HG03103 (cell line): ENCODE data around the gene GPBAR1.

Source experiments
- ATAC-seq: cut with Tn5 transposase; IDR thresholded peaks from one replicate; pipeline ENCODE4 v1.9.1; 2021; ENCODE audit warnings: low read depth; ENCODE audit not compliant: unreplicated experiment

GPBAR1 gene, protein sequence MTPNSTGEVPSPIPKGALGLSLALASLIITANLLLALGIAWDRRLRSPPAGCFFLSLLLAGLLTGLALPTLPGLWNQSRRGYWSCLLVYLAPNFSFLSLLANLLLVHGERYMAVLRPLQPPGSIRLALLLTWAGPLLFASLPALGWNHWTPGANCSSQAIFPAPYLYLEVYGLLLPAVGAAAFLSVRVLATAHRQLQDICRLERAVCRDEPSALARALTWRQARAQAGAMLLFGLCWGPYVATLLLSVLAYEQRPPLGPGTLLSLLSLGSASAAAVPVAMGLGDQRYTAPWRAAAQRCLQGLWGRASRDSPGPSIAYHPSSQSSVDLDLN

DNA sequence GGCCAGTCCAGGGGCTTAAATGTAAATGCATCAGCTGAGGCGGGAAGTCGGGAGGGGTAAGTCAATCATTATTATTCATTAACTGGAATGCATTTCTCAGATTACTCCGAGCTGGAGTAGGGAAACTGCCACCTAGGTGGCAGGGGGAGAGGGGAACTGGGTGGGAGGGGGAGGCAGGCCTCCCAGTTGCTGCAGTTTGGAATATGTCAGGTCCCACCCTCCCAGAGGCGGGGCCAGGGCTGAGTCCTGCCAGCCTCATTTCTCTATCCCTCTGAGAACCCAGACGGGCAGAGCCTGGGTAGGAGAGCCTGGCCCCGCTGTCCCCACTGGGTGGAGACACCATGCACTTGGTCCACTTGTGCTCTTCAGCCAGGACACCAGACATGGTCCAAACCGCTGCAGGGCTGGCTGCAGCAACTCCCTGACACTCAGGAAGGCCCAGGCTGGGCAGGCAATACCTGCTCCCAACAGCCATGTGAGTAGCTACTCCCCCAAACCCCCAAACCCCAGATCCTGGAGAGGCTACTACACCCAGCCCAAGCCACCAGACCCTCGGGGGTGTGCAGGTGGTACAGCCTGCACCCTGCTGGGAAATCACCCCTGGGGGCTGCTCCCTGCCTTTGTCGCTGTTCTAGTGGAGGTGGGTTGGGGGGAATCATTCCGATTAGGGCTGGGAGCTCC is at the start of gene GPBAR1:
TSS of gene GPBAR1 (plus strand) at position 274 of the 681 bp plus-strand sequence. CDS start 1,710 bp downstream, outside the sequence.
- ATAC-seq = no peak

DNA sequence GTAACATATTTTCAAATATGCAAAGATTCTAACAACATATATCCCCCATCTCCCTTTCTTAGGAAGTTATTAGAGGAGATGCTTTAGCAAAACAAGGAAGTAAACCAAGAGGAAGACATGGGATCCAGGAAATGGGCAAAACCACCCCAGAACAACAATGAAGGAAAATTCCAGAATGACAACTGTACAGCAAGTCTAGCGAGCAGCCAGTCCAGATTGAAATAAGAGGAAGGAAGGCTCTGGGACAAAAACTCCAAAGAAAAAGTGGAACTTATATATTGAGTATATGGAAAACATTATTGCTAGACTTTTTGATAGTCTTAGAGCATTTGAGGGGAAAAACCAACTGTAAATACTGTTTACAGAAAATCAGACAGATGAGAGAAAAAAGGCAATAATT is 46.7 kb upstream of the GPBAR1 start:
- no peak for ATAC-seq

DNA sequence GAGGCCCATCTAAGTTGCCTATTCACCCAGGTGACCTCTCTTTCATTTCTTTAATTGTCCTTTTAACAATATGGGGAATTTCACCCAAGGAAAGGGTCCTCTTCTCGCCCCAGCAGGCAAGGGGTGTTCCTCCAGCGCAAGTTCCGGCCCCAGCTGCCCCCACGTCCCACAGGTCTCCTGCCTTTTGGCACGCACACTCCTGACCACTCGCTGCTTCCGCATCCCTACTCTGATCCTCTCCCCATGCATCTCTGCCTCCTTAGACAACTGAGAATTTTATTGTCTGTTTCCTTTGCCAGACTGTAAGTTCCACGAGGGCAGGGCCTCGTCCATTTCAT is 44.5 kb upstream of the GPBAR1 start:
- ATAC-seq = no peak

DNA sequence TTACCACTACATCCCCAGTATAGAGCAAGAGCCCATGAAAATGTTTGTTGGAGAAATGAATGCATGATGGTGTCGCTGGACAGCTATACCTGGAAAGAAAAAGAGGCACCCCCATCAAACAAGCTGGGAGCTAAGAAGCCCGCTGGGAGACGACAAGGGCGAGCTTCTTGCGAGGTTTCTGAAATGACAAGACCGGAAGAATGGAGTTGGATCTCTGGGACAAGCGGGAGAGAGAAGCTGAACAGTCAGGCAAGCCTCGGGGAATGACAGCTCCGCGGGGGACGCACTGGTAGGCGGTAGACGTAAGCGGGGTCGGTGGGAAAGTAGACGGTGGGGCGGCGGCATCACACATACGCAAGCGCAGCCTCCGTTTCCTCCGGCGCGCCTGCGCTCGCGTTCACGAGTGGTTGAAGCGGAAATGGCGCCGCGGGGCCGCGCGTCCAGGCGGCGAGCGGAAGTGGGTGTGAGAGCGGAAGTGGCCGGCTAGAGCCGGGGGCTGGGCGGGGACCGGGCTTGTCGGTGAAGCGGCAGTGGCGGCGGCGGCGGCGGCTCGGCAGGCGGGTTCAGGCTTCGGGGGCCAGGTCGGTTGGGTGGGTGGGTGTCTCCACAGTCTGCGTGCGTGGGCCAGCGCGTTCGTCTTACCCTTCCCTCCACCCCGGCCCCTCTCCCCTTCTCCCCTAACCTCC is 44.0 kb upstream of the GPBAR1 start, which contains the start of gene ARPC2:
TSS of gene ARPC2 (plus strand) at position 516 of the 686 bp plus-strand sequence. CDS start 282 bp downstream, outside the sequence.
- ATAC-seq = peak; percentile 58

DNA sequence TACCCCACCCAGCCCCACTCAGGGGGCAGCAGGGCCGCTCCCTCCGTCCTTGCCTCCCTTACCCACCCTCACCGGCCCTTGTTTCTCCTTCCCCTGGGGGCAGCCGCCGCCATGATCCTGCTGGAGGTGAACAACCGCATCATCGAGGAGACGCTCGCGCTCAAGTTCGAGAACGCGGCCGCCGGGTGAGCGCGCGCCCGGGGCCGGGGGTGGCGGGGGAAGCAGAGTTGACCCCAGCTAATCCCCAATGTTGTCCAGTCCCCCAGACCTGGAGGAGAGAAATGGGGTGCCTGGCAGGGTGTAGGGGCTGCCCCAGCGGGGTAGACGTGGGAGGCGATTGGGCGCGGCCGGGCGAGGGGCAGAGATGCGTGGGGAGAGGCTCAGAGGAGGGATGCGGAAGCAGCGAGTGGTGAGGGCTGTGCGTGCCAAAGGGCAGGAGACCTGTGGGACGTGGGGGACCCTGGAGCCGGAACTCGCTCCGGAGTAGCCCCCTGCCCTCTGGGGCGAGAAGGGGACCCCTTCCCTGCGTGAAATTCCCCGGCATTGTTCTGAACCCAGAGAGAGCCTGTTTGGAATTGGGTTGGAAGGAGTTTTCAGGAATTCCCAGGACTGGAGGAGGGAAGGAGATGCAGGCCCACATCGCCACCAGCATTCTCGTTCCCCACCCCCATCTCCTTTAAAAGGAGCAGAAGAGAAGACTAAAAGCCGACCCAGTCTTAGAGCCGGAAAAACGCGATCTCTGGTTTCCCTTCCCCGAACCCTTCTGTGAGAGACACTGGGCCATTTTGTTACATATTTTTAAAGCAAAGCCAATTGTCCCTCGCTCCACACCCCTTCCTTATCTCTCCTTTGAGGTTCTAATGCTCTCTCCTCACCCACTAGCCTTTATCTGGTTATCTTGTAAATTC is 43.2 kb upstream of the GPBAR1 start:
- ATAC-seq = no peak

DNA sequence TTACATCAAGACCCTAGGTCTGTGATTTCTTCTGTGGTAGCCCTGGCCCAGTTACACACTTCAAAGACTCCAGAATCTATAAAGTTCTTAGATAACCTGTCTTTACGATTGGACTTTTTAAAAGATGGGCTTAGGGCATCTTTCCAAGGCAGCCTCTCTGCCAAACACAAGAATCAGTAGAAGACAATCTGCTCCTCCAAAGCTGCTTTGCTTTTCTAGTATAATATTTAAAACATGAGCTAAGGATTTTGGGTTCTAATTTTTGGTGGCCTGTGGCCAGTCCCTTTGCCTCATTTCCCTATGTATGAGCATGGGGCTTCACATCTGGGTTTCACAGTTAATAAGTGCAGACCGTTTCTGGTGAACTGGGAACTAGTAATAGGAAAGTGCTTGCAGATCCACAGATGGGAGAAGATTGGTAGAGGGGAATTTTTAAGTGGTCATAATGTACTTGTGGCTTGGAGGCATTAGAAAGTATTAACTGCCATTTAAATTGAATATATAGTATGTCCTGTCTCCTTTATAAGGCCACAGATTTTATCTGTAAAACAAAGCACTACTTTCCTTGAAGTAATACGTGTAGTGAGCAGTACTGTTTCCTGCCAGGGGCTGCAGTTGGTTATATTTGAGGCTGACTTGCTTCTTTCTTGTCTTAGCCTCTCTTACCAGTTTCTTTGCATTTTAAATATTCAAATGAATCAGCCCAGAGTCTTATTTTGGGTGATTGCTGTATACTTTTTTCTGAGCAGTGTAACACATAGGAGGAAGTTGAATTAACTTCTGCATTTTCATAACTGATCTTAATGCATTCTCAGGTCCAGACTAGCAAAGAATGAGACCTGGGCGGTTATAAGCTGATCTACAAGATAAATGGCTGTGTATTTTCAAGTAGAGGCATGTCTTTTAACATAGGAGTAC is 42.3 kb upstream of the GPBAR1 start:
- peak; percentile 40 for ATAC-seq

DNA sequence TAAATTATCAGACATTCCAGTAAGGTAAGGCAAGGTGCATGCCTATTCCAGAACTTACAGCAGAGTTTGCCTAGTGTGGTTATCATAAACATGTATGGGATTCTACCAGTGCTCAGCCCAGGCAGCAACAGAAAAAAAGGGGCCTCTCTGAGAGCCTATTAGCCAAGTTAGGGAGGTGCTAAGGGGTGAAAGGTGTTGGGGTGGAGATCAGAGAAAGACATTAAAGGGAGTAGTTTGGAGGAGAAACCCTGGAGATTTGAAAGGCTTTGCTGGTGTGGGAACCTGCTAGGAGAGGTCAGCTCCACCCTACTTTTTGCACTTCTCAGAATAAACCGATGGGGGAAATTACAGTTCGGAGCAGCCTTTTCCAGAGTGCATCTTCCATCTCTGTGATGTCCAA is 40.9 kb upstream of the GPBAR1 start:
- no peak for ATAC-seq

DNA sequence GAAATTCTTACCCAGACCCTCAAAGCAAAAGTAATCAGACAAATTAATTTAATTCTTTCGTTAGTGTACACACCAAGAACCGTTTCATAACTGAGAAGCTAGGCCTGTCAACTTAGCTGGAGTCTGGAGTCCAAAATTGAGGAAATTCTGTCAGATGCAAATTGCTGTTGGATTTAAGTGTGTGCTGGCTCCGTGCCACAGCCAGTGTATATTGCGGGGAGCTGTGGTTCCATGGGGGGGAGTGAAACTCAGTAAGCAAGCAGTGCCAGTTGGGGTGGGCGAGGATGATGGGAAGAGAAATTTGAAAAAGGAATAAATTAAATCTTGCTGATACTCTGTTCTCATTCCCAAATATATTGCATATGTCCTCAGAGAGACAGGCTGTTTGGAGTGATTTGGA is 39.8 kb upstream of the GPBAR1 start:
- no peak for ATAC-seq

DNA sequence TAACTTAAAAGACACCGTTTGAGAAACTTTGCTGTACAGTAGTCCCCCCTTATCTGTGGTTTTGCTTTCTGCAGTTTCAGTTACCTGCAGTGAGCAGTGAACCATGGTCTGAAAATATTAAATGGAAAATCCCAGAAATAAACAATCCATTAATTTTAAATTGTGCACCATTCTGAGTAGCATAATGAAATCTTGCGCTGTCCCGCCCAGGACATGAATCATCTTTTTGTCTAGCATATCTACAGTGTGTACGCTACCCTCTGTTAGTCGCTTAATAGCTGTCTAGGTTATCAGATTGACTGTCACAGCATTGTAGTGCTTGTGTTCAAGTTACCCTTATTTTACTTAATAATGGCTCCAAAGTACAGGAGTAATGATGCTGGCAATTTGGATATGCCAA is 37.8 kb upstream of the GPBAR1 start:
- no peak for ATAC-seq

DNA sequence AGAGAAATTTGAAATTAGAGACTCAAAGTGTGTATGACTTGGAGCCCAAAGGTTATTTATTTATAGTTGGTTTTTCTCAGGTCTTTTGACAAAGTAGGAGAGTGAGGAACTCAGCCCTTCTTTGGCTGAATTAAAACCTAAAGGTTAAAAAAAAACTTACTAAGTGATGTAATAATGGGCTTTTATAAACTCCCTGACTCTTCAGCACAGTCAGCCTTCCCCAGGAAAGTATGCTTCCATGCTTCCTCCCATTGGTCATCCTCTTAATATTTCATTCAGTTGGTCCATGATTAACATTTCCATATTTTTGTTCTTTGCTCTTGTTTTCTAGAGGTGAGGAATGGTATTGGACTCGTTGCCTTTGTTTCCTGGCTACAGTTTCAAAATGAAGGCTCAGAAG is 36.6 kb upstream of the GPBAR1 start:
- no peak for ATAC-seq

DNA sequence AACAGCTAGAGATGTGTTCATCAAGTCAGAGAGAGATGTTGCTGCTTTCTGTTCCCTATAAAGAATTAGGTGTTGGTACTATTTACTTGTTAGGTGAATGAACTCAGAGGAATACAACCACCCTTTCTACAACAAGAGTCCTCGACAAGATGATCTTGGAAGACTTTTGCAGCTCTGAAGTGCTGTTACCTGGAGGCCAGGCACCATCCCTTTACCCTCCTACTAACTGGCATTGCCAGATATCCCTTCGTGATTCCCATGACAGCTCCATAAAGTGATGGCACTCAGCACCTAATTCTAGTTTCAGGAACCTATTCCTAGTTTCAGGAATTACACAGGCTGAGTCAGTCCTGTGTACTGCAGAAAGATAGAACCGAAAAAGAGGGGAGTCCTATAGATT is 33.9 kb upstream of the GPBAR1 start:
- no peak for ATAC-seq

DNA sequence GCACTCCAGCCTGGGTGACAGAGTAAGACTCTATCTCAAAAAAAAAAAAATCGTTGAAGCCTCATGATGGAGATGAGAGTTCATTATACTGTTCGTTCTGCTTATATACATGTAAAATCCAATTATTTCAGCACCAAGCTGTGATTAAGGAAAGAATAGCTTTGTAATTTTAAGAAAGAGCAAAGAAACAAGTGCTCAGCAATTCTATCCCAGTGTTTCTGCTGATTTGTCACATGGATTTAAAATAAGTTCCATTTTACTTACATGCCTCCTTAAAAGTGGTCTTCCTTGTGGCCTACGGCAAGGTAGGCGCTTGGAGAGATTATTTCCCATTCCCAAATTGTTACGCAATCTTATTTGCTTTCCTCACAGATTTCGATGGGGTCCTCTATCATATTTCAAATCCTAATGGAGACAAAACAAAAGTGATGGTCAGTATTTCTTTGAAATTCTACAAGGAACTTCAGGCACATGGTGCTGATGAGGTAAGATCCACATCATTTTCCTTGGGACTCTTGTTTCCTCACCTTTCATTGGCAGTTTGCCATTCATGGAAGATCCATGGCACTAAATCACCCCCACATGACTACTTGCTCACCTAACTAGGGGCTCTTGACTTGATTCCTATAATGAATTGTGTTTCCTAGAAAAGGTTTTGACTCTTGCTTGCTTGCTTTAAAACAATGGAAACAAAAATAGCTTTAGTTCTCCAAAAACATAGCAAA is 32.3 kb upstream of the GPBAR1 start:
- no peak for ATAC-seq

DNA sequence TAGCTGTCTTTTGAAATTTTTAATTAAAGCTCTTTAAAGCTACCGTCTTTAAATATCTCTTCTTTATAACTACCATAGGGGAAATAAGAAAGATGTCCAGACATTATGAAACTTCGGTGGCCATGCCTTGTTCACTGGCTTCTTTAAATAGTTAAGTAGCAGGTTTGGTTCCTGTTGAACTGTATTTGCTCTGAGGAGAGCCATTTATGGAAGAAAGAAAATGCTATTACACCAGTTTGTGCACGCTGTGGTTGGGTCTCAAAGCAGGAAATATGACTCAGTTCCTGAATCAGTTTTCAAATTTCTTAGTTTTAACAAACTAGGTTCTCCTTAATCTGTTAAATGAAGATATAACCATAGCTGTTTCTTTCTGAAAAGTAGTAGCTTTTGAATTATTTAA is 31.6 kb upstream of the GPBAR1 start:
- ATAC-seq = peak; percentile 90

DNA sequence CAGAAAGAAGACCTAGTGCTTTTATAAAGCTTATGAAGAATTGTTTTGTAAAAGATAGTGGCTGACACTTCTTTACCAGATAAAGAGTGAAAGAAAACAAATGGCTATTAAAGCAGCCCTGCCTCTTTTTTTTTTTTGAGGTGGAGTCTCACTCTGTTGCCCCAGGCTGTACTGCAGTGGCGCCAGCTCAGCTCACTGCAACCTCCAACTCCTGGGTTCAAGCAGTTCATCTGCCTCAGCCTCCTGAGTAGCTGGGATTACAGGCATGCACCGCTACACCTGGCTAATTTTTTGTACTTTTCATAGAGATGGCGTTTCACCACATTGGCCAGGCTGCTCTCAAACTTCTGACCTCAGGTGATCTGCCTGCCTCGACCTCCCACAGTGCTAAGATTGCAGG is 31.0 kb upstream of the GPBAR1 start:
- no peak for ATAC-seq

DNA sequence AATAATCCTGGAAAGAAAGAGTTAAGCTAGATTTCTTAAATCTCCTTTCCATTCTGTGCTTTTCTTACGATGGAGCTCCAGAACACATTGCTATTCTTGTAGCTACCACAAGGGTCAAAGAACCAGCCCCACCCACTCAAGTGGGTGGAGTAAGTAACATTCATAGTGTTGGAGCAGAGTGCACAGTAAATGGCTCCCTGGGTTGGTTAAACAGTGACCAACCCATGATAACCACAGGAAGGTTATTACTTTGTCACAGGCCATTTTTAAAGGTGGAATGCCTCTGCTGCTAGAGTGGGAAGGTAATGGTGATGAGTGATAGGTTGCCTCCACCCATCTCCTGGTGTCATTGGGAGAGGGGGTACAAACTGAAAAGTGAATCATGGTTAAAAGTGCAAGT is 29.9 kb upstream of the GPBAR1 start:
- no peak for ATAC-seq

DNA sequence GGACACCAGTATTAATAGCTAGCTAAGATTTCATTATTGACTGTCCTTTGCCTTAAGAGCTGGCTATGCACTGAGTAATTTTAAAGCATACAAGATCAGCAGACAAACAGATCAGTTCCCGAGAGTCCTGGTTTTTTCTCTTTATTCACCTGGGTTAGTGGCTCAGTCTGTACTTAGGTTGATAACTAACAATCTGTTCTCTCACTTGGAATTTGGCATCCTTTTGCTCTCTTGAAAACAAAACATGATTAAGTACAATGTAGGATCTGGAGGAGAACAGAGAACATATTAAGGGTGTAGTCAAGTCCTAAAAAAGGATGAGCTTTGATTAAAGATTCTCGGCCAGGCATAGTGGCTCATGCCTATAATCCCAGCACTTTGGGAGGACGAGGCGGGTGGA is 27.3 kb upstream of the GPBAR1 start:
- ATAC-seq = no peak

DNA sequence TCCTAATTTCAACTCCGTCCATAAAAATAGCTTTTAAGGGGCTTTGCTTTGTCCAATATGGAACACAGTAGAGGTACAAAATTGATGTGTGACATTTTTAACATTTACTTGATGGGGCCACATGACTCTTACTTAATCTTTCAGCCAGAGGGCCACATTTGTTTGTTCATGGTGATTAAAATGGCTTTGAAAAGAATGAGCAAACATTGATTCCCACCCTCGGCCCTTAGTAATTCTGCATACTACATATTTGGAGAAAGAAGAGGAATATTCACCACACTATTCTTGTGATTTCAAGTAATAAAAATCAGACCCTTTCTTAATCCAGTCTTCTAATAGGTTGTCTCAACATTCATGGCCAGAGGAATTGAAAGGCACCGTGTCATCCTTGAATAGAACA is 26.3 kb upstream of the GPBAR1 start:
- no peak for ATAC-seq

DNA sequence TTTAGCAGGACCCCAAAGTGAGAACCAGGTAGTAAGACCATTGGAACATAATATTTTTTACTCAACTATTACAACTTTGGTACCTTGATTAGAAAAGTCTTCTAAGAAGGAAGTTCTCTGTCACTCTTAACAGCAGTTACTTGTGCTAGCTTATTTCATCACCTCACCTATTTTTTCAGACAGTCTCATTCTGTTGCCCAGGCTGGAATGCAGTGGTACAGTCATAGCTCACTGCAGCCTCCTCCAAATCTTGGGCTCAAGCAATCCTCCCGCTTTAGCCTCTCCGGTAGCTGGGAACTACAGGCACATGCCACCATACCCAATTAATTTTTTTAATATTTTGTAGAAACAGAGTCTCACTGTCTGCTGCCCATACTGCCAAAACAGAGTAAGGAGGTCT is 25.8 kb upstream of the GPBAR1 start:
- no peak for ATAC-seq

DNA sequence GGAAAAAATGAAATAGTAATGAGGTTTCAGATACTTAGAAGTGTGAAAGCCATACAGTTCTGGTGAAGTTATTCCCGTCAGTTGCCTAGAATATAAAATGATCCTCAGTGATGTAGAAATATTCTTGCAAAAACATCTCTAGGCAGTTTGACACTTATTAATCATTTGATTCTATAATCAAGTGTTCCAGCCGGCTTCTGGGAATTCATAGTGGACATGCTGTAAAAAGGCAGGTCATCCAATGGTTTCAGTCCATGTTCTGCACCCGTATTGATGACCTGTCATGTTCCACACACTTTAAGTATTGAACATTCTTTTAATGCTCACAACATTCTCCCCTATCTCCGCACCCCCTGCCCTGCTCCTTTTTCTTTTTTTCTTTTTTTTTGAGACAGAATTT is 24.0 kb upstream of the GPBAR1 start:
- no peak for ATAC-seq
